HG03575 (cell line): ENCODE measurements around the gene GNAO1.

Experiments
- ATAC-seq: cut with Tn5 transposase; IDR thresholded peaks from one replicate; pipeline ENCODE4 v1.9.1; 2021; ENCODE audit not compliant: unreplicated experiment, insufficient number of reproducible peaks, low FRiP score; ENCODE audit errors: extremely low read depth

Gene GNAO1

GRCh38 chr16:56275801-56276200 lies 84.5 kb downstream of the GNAO1 start:
- no peak for ATAC-seq

DNA sequence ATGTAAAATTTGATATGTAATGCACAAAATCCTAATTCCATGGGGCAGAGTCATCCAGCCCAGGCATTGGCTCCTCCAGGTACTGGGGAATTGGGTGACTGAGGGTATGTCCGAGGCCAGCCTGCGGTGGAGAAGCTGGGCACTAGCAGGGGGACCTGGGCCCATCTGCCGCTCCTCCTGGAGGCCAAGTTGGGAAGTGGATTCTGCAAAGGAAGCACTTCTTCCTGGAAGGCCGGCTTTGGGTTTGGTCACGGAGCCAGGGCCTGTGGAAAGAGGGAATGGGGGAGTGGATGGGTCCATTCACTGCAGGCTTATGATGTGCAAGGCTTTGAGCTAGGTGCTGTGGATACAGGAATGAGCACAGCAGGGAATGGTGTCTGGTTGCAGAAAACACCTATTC lies 85.8 kb downstream of the GNAO1 start:
- ATAC-seq, result no peak

GRCh38 chr16:56278196-56278855 lies 87.0 kb downstream of the GNAO1 start:
- no peak for ATAC-seq

DNA sequence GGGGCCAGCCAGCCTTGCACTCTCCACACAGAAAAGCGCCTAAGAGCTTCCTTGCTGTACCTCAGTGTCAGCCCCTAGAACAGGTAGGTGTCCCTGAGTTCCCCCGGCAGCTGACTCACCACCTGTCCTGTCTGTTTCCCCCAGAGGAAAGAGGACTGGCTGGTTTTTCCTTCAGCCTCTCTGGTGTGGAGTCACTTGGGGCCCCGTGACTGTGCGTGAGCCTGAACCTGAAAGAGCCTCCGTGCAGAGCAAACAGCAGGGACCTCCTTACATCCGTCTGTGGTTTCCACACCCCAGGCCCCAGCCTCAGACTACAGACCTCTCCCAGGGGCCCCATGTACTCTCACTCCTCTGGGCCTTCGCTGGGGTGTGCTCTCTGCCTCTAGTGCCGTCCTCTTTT lies 87.8 kb downstream of the GNAO1 start:
- no peak for ATAC-seq

- no peak for ATAC-seq
These were observed 88.6 kb downstream of the GNAO1 start for GRCh38 chr16:56279914-56280313.

GRCh38 chr16:56281249-56281805 lies 90.0 kb downstream of the GNAO1 start:
- ATAC-seq, result no peak

GRCh38 chr16:56282451-56282850 lies 91.2 kb downstream of the GNAO1 start:
- no peak for ATAC-seq

DNA sequence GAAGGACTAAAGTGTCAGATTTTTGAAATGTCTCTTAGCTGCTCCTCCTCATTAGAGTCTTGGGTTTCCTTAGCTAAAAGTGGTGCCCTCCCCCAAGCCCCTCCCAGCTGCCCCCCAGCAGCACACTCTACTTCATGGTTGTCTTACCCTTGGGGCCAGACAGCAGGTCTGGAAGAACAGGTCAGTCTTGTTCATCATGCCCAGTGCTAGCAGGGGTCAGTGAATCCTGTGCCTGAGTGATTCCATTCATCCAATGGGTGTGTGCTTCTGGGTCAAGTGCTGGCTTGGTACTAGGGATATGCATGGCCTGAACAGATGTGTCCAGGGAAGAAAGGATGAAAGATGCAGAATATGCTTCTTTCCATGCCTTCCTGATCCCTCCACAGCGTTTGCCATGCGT lies 93.2 kb downstream of the GNAO1 start:
- ATAC-seq, result no peak

GRCh38 chr16:56286809-56287208 lies 95.5 kb downstream of the GNAO1 start:
- ATAC-seq, result no peak

- ATAC-seq, result no peak
These were observed 96.7 kb downstream of the GNAO1 start for GRCh38 chr16:56288019-56288418.

DNA sequence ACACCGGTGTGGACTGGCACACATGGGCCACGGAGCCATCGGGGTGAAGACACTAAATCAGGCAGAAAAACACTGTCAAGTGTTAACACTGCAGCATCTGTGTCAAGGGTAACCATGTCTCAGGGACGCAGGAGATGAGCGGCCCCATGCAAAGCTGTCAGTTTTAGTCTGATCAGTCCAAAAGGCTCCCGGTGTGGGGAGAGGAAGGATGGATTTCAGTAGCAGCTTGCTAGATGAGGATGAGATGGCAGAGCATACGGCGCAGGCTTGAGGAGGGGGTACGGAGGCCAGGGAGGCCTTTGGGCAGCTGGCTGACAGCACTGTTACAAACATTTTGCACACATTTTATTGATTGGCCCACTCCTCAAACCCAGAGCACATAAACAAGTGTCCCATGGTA lies 98.1 kb downstream of the GNAO1 start:
- ATAC-seq, result no peak

- ATAC-seq, result no peak
These were observed 98.6 kb downstream of the GNAO1 start for GRCh38 chr16:56289862-56290261.

DNA sequence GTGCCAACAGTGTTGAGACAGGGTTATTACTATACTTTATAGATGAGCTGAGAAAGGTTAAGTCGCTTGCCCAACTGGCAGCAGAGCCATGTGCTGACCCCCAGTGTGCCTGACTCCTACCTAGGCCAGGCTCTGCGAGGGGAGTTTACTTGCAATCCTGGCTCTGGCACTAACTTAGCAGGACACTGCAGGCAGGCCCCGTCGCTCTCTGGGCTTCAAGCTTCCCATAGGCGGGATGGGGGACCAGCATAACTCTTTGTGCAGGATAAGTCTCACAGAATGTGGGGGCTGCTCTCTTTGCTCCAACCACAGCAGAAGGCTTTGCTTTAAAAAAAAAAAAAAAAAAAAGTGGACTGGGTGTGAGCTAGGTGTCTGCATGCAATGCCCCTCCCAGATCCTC lies 102.7 kb downstream of the GNAO1 start:
- ATAC-seq, result no peak

- ATAC-seq, result no peak
These were observed 103.3 kb downstream of the GNAO1 start for GRCh38 chr16:56294579-56294978.

- no peak for ATAC-seq
These were observed 103.9 kb downstream of the GNAO1 start for GRCh38 chr16:56295059-56295665.

DNA sequence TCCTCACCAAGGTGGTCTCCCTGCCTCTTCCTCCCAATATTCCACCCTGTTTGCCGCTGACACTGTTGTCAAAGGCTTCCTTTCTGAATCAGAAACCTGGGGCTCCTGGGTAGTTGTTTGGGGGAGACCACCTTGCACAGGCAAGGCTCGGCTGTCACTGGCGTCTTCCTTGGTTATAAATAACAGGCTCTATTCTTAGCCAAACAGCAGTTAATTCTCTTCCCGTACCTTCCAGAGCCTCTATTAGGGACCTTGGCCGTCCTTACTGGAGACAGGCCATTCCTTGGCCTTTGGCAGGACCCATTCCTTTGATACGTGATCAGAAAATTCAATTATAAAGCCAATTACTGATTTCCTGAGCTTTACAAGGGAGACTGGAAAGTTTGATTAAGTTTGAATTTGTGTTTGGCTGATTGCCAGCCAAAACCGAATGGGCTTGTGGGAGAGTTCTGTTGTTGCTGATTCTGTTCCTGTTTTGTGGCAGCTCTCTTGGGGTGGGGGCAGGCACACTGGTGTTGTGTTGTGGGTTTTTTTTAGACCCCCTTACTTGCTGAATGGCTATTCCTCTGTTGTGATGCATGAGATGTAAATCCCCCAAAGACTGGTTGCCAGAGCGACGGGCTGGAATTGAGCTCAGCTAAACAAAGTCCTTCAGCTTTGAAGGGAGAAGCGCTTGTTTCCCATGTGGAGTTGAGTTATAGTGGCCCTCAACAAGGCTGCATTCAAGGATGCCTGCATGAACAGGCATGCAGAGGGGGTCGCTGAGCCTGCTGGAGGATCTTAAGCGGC lies 104.6 kb downstream of the GNAO1 start:
- no peak for ATAC-seq

- ATAC-seq, result no peak
These were observed 106.4 kb downstream of the GNAO1 start for GRCh38 chr16:56297684-56298083.

DNA sequence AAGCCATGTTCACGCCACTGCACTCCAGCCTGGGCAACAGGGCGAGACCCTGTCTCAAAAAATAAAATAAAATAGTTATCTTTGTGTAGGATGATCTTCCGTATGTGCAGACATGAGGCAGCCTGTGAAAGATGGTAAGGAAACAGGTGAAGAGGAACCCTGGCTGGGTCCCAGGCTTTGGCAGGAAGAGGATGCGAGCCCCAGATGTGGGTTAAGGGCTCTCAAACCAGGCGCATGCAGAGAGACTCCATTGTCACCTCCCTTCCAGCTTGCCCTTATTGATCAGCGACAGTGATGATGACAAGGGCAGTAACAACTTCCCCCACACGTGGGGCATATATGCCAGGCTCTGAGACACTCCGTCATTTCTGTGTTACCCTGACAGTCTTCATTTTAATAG lies 106.8 kb downstream of the GNAO1 start:
- ATAC-seq, result no peak

- no peak for ATAC-seq
These were observed 107.8 kb downstream of the GNAO1 start for GRCh38 chr16:56298948-56299596.

GRCh38 chr16:56300242-56300623 lies 108.9 kb downstream of the GNAO1 start:
- ATAC-seq, result no peak
